HL-60 (cell line): ENCODE measurements around the gene GMDS.

ENCODE experiments used
- DNase-seq, 2 experiments: peaks; one replicate each; pipeline ENCODE4 v3.0.0-alpha.2; 2010 to 2020; ENCODE audit warnings: low read depth in 1 of 2, low spot score in 1 of 2
- H3K27ac ChIP-seq: fragments of 250-450 bp; sonication (Bioruptor Pico); replicated peaks from 2 replicates; pipeline ENCODE4 v1.5.1; 2020; ENCODE audit warnings: mild to moderate bottlenecking, moderate library complexity
- H3K27me3 ChIP-seq: fragments of 250-450 bp; sonication (Bioruptor Pico); 2 replicates; pipeline ENCODE4 v1.5.1; 2021; ENCODE audit warnings: mild to moderate bottlenecking, moderate library complexity; ENCODE audit not compliant: insufficient read depth, poor library complexity, severe bottlenecking
- H3K4me3 ChIP-seq: replicated peaks from 2 replicates; pipeline ENCODE4 v1.5.1; 2011; ENCODE audit warnings: mild to moderate bottlenecking, control low read depth, low read length; ENCODE audit not compliant: insufficient read depth
- GABPA ChIP-seq: IDR thresholded peaks from 2 replicates; pipeline ENCODE4 v1.6.1; 2012; ENCODE audit warnings: low read depth
- POLR2AphosphoS5 ChIP-seq: IDR thresholded peaks from 2 replicates; pipeline ENCODE4 v1.6.1; 2012; ENCODE audit warnings: low read depth
- SPI1 ChIP-seq: IDR thresholded peaks from 2 replicates; pipeline ENCODE4 v1.6.1; 2012; ENCODE audit warnings: low read depth, mild to moderate bottlenecking, borderline replicate concordance
- TF ChIP-seq, protein P1 (sequence below): IDR thresholded peaks from one replicate; pipeline ENCODE4 v1.5.1; 2011; ENCODE audit warnings: low read length, control low read depth, inconsistent platforms; ENCODE audit not compliant: insufficient read depth
- TF ChIP-seq, protein P2 (sequence below): IDR thresholded peaks from 2 replicates; pipeline ENCODE4 v1.6.1; 2012; ENCODE audit warnings: low read depth; ENCODE audit not compliant: insufficient replicate concordance

Gene GMDS

DNA sequence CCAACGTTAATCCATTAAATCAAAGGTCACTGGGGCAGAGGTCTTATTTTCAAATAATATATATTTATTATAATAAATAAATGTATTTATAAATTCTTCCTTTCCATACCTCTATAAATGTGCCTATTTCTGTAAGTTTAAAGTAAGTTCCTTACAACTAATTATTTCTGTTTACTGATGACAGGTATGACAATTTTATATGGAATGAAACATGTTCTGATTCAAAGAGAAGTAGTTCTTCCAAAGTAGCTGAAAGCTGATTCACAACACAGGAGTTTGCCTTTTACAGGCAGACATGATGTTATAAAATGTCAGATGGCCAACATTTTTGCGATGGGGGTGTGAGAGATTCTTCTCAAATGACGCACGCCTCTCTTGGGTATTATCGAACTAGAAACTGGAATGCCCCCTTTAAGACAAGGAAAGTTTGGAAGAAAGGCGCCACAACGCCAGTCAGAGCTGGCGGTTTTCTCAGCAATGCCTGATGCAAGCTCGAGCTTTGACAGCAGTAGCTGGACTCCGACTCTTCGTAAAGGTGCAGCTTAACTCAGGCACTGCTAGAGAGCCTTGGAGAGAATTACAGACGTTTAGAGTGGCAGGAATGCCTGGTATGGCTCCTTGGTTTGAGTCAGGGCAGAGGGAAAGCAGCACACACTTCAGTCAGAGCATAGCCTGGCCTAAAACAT lies 543.6 kb downstream of the GMDS start:
- no peak for DNase-seq
- no peak for TF ChIP-seq GABPA
- TF ChIP-seq POLR2AphosphoS5, result no peak
- TF ChIP-seq, protein P1, sequence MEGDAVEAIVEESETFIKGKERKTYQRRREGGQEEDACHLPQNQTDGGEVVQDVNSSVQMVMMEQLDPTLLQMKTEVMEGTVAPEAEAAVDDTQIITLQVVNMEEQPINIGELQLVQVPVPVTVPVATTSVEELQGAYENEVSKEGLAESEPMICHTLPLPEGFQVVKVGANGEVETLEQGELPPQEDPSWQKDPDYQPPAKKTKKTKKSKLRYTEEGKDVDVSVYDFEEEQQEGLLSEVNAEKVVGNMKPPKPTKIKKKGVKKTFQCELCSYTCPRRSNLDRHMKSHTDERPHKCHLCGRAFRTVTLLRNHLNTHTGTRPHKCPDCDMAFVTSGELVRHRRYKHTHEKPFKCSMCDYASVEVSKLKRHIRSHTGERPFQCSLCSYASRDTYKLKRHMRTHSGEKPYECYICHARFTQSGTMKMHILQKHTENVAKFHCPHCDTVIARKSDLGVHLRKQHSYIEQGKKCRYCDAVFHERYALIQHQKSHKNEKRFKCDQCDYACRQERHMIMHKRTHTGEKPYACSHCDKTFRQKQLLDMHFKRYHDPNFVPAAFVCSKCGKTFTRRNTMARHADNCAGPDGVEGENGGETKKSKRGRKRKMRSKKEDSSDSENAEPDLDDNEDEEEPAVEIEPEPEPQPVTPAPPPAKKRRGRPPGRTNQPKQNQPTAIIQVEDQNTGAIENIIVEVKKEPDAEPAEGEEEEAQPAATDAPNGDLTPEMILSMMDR, result no peak
- TF ChIP-seq, protein P2, sequence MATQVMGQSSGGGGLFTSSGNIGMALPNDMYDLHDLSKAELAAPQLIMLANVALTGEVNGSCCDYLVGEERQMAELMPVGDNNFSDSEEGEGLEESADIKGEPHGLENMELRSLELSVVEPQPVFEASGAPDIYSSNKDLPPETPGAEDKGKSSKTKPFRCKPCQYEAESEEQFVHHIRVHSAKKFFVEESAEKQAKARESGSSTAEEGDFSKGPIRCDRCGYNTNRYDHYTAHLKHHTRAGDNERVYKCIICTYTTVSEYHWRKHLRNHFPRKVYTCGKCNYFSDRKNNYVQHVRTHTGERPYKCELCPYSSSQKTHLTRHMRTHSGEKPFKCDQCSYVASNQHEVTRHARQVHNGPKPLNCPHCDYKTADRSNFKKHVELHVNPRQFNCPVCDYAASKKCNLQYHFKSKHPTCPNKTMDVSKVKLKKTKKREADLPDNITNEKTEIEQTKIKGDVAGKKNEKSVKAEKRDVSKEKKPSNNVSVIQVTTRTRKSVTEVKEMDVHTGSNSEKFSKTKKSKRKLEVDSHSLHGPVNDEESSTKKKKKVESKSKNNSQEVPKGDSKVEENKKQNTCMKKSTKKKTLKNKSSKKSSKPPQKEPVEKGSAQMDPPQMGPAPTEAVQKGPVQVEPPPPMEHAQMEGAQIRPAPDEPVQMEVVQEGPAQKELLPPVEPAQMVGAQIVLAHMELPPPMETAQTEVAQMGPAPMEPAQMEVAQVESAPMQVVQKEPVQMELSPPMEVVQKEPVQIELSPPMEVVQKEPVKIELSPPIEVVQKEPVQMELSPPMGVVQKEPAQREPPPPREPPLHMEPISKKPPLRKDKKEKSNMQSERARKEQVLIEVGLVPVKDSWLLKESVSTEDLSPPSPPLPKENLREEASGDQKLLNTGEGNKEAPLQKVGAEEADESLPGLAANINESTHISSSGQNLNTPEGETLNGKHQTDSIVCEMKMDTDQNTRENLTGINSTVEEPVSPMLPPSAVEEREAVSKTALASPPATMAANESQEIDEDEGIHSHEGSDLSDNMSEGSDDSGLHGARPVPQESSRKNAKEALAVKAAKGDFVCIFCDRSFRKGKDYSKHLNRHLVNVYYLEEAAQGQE, result no peak
- no peak for TF ChIP-seq SPI1
- H3K27ac ChIP-seq, result no peak overlapping the region

DNA sequence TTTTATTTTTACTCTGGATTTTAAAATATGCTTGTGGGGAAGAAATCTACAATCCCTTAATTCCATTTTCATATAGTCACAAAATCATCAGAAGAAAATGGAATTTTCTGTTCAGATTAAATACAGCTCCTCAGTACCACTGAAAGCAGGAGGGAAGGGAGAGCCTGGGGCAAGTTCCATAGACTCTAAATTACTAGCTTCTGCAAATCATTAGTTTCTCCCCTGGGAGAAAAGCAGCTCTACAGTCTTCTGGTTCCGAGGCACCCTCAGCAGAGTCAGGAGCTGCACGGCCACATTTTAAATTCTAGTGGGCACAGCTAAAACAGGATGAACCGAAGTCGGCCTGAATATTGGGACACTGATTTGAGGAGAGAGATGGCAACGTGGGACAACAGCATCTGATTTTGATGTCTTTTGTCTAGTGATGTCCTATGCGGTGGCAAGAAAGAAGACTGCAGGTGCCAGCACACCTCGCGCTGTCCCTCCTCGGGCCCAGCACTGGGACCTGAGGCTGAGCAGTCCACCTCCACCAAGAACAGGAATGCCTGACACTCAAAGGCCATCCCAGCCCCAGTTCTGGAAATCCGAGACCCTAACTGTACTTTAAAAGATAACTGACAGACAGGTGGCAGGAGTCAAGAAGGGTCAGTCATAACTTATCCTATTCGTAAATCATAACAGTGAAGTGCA lies 545.0 kb downstream of the GMDS start:
- no peaks in the 10 kb centered on the region for H3K27me3 ChIP-seq
- H3K4me3 ChIP-seq, result no peak overlapping the region
- DNase-seq, result no peak
- TF ChIP-seq GABPA, result no peak
- H3K27ac ChIP-seq, result no peak overlapping the region

More for the DNA sequence above, 543.6 kb downstream of the GMDS start:
- H3K4me3 ChIP-seq, result no peak overlapping the region
- no peaks in the 10 kb centered on the region for H3K27me3 ChIP-seq

DNA sequence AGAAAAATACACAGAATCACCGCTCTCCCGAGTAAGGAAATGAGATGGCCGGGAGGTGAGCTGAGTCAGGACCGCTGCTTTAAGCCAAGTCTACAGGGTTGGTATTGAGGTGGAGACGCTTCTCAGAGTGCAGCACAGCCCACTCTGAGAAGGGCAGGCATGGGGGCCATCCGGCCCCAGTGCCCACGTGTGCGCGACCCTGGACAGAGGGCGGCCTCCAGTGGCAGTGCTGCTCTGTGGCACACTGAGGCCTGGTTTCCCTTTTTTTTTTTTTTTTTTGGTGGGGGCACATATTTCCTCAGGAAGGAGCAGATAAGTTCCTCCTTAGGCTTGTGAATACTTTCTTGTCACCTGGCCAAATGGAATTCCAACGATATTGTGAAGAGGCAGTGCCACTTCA lies 546.9 kb downstream of the GMDS start:
- Histone ChIP-seq H3K27ac (no peak overlapping the region; the same call in 1 of the 2 replicates), H3K4me3 (no peak overlapping the region), H3K27me3 (no peaks in the 10 kb centered on the region)
- TF ChIP-seq POLR2AphosphoS5, result no peak
- no peak for TF ChIP-seq GABPA
- TF ChIP-seq, protein P1, result no peak
- TF ChIP-seq, protein P2, result no peak
- no peak for TF ChIP-seq SPI1
- no peak for DNase-seq

DNA sequence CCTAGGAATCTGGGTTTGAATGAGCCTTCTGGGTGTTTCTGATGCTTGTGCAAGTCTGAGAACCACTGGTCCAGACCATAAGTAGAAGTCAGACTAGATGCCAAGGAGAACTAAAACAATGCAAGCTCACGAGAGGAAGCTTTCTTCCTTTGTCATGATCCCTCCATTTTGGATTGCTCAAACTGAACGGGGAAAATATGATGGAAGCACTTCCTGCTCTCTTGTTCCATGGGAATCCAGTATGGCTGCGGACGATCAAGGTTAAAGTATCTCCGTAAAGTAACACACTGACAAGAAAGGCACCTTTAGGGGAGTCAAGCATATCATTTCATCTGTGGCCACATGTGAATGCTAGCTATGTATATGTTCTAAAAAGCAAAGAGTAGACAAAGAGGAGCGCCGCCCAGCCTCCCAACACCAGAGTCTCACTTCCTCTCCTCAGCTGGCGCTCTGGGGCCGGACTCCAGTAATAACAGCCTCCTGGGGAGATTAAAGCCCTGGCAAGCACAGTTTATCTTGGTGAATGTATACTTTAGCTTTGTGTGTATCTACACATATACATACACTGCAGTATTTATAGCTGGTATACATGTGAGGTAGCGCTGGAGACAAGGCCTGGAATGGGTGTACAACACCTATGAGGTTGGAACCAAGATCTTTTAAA lies 547.6 kb downstream of the GMDS start:
- H3K4me3 ChIP-seq, result no peak overlapping the region
- H3K27ac ChIP-seq, result no peak overlapping the region
- DNase-seq, result no peak
- TF ChIP-seq SPI1, result no peak
- no peak for TF ChIP-seq POLR2AphosphoS5
- TF ChIP-seq, protein P1, result no peak
- no peak for TF ChIP-seq GABPA
- TF ChIP-seq, protein P2, result no peak
- no peaks in the 10 kb centered on the region for H3K27me3 ChIP-seq
